Ascending aorta (tissue), 2 donors: ENCODE results near the gene APOL2. TPM values are rescaled to one million over a fixed set of nuclear protein-coding genes. Genes with fewer than 3 reads are reported as not detected.
A peak's percentile ranks its signal among the peaks of the same experiment; 100 is the strongest.

Experiments used
- DNase-seq, 2 donors: peaks; one replicate each; pipeline ENCODE4 v3.0.0-alpha.2; 2019; ENCODE audit warnings: low spot score in 2 of 2
- H3K27ac ChIP-seq, 2 donors: fragments of 200-600 bp; sonication (generic); one replicate each; pipeline ENCODE4 v1.5.1; 2016 to 2017; ENCODE audit warnings: mild to moderate bottlenecking in 1 of 2
- H3K27me3 ChIP-seq: fragments of 200-600 bp; sonication (generic); one replicate; pipeline ENCODE4 v1.5.1; 2017
- H3K36me3 ChIP-seq, 2 donors: fragments of 200-600 bp; sonication (generic); one replicate each; pipeline ENCODE4 v1.5.1; 2016
- H3K4me1 ChIP-seq, 2 donors: fragments of 200-600 bp; sonication (generic); one replicate each; pipeline ENCODE4 v1.5.1; 2016 to 2017; ENCODE audit warnings: mild to moderate bottlenecking in 1 of 2
- H3K4me3 ChIP-seq, 2 donors: fragments of 200-600 bp; sonication (generic); one replicate each; pipeline ENCODE4 v1.5.1; 2016 to 2017; ENCODE audit warnings: mild to moderate bottlenecking in 1 of 2
- H3K9me3 ChIP-seq, 2 donors: fragments of 200-600 bp; sonication (generic); one replicate each; pipeline ENCODE4 v1.5.1; 2016
- intact Hi-C: fragments of 100-400 bp; cut with DNase I; formaldehyde crosslinking; loops from one replicate; pipeline ENCODE4 v1.15.1; 2023
- total RNA-seq: library from RNA; depleted of rRNA; stranded (reverse); fragments of >200 nt; gene quantifications from one replicate; pipeline ENCODE4 v1.1.0, GENCODE V29; 2016
- TF ChIP-seq, protein P1 (sequence below), 3 experiments: fragments of 200-600 bp in 2 of 3; fragments of 450-650 bp in 1 of 3; sonication (generic) in 2 of 3; IDR thresholded peaks; one replicate each; pipeline ENCODE4 v1.5.1; 2016 to 2019; ENCODE audit warnings: antibody characterized with exemption in 3 of 3, mild to moderate bottlenecking in 1 of 3, moderate library complexity in 1 of 3

Gene APOL2
- total RNA-seq, 1 donor from 2014 or later: 34.3 TPM

DNA sequence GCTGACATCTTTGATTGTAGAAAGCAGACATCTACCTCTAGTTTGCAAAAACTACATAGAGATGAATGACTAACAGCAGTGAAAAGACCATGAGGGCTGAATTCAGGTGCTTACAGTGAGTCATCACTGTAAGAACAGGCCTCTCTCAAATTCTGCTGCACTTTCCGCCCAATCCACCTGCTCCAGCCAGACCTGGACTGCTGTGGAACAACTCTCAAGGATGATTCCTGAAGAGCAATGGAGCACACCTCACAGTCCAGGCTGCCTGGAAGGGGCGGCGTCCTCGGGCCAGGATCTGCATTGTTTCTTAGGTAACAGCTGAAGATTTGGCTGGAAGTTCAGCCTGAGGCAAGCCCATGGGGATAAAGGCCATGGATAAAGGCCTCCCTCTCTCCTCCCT, 15.1 kb downstream of the APOL2 start:
- H3K27me3 ChIP-seq: no peaks in the 10 kb centered on the region
- no peak for DNase-seq
- H3K4me1 ChIP-seq: peaks cover 0 to 3% of the 10 kb centered on the region in 2 donors
- H3K27ac ChIP-seq: no peak overlapping the region
- intact Hi-C loops: no loop called here
- H3K36me3 ChIP-seq: peaks cover 15 to 19% of the 10 kb centered on the region in 2 donors
- no peak overlapping the region for H3K4me3 ChIP-seq
- no peaks in the 10 kb centered on the region for H3K9me3 ChIP-seq
- TF ChIP-seq, protein P1, sequence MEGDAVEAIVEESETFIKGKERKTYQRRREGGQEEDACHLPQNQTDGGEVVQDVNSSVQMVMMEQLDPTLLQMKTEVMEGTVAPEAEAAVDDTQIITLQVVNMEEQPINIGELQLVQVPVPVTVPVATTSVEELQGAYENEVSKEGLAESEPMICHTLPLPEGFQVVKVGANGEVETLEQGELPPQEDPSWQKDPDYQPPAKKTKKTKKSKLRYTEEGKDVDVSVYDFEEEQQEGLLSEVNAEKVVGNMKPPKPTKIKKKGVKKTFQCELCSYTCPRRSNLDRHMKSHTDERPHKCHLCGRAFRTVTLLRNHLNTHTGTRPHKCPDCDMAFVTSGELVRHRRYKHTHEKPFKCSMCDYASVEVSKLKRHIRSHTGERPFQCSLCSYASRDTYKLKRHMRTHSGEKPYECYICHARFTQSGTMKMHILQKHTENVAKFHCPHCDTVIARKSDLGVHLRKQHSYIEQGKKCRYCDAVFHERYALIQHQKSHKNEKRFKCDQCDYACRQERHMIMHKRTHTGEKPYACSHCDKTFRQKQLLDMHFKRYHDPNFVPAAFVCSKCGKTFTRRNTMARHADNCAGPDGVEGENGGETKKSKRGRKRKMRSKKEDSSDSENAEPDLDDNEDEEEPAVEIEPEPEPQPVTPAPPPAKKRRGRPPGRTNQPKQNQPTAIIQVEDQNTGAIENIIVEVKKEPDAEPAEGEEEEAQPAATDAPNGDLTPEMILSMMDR (IDR thresholded peaks at IDR 0.05): no peak

DNA sequence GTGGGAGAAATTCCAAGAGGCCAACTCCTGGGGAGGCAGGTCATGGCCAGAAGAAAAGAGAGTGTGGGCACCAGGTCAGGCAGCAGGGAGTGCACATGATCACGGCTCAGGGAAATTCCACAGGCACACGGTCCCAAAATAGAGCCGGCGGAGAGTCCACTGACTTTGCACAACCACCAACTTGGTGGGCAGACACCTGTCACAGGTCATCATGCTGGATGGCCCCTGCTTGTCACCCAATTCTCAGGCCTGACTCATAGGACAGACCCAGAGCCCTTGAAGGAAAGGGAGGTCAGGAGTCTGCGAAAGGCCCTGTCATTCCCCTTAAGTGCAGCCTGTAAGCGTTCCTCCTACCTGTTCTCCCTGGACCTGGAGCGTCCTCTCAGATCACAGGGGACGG, 15.8 kb downstream of the APOL2 start:
- intact Hi-C loops: loop anchor here (2.0 kb wide), 1 partner anchor 29 kb away; no protein-coding TSS in a partner anchor
- Histone ChIP-seq H3K4me3 (no peak overlapping the region), H3K9me3 (no peaks in the 10 kb centered on the region), H3K4me1 (peaks cover 0 to 3% of the 10 kb centered on the region in 2 donors), H3K27ac (no peak overlapping the region), H3K36me3 (peaks cover 10 to 12% of the 10 kb centered on the region in 2 donors), H3K27me3 (no peaks in the 10 kb centered on the region)
- DNase-seq: no peak
- TF ChIP-seq, protein P1 (IDR thresholded peaks at IDR 0.05): no peak

DNA sequence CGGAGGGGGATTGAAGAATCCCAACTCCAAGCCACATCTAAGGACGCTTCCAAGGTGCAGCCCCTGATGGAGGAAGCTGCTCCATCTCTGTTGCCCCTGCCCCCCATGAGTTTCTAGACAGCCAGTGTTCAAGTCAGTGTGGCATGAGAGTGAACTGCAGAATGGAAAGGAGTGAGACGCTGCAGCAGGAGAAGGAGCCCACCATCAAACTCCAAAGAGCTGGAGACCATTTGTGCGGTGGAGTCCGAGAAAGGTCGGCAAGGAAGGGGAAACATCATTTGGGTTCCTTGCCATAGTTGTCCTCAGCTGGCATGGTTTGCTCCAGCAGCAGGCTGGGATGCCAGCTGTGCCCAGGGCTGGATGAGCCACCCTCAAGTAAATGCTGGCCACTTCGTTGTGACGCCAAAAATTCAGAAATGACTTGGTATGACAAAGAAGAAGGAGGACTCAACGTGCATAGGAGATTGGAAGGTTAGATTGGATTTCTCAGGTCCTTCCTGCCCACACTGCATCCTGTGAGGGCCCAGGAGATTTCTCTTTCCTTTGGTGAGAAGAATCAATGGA, 16.4 kb downstream of the APOL2 start:
- Histone ChIP-seq H3K27ac (no peak overlapping the region), H3K36me3 (peaks cover 7 to 9% of the 10 kb centered on the region in 2 donors), H3K4me1 (peaks cover 0 to 3% of the 10 kb centered on the region in 2 donors), H3K9me3 (no peaks in the 10 kb centered on the region), H3K27me3 (no peaks in the 10 kb centered on the region), H3K4me3 (no peak overlapping the region)
- TF ChIP-seq, protein P1 (IDR thresholded peaks at IDR 0.05): no peak
- no peak for DNase-seq
- intact Hi-C loops: loop anchor here (2.0 kb wide), 1 partner anchor 28 kb away; no protein-coding TSS in a partner anchor

DNA sequence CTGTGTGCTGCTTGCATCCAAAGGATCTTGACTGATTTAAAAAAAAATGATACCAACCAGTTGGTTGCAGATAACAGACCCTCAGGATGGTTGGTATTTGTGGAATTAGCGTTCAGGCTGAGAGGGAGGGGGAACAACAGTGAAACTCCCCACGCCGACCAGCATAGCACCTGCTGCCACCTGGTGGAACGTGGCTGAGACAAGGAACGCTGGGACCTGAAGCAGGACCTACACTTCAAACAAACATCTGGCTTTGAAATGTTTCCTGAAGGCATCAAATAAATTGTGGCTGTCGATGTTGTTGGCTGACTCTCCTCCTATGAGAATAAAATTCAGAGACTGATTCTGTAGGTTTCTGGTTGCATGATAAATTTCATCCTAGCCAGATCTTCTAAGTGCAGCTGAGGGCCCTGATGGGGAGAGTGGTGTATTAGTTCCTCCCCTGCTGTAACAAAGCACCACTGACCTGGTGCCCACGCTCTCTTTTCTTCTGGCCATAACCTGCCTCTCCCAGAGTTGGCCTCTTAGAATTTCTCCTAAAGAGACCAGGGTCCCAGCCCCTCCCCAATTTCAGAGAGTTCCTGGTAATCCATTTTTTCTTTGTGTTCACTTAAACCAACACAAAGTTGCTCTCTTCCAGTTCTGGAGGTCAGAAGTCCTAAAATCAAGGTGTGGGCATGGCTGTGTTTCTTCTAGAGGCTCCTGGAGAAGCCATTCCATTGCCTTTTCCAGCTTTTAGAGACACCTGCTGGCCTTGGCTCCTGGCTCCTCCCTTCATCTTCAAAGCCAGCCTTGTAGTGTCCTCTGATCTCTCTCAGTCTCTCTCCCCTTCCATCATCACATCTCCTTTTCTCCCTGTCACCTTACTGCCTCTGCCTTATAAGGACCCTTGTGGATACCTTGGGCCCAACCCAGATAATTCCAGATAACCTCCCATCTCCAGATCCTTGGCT, 17.3 kb downstream of the APOL2 start:
- H3K27ac ChIP-seq: no peak overlapping the region
- DNase-seq: no peak
- H3K27me3 ChIP-seq: no peaks in the 10 kb centered on the region
- TF ChIP-seq, protein P1 (IDR thresholded peaks at IDR 0.05): peak; percentile 30 to 56 (median 47)
- H3K4me3 ChIP-seq: no peak overlapping the region
- peaks cover 0 to 3% of the 10 kb centered on the region in 2 donors for H3K4me1 ChIP-seq
- H3K36me3 ChIP-seq: no peaks in the 10 kb centered on the region
- no peaks in the 10 kb centered on the region for H3K9me3 ChIP-seq
- intact Hi-C loops: loop anchor here (2.0 kb wide), 1 partner anchor 27 kb away; no protein-coding TSS in a partner anchor

DNA sequence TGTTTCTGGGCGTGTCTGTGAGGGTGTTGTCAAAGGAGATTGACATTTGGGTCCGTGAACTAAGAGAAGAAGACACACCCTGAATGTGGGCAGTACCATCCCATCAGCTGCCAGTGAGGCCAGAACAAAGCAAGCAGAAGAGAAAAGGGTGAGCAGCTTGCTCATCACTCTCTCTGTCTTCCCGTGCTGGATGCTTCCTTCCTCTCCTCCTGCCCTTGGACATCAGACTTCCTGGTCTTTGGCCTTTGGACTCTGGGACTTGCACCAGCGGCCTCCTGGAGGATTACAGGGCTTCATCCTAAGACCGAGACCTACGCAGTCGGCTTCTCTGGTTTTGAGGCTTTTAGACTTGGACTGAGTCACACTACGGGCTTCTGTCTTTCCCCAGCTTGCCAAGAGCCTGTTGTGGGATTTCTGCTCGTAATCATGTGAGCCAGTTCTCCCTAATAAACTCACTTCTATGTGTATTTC, 18.8 kb downstream of the APOL2 start:
- Histone ChIP-seq H3K4me3 (no peak overlapping the region), H3K36me3 (no peaks in the 10 kb centered on the region), H3K27ac (peak overlapping the region in 1 of 2 donors; percentile 24), H3K27me3 (no peaks in the 10 kb centered on the region), H3K9me3 (no peaks in the 10 kb centered on the region), H3K4me1 (peaks cover 0 to 3% of the 10 kb centered on the region in 2 donors)
- TF ChIP-seq, protein P1 (IDR thresholded peaks at IDR 0.05): no peak
- intact Hi-C loops: no loop called here
- DNase-seq: peak in 1 of 2 donors; percentile 76
